GM10266 (cell line): ENCODE results near the gene CD47.

ENCODE experiments used
- DNase-seq: peaks from one replicate; pipeline ENCODE4 v3.0.0; 2012; ENCODE audit errors: extremely low spot score
- TF ChIP-seq, protein P1 (sequence below): IDR thresholded peaks from 2 replicates; pipeline ENCODE4 v1.5.1; 2012; ENCODE audit warnings: mild to moderate bottlenecking, low read depth; ENCODE audit not compliant: control insufficient read depth, insufficient read depth; ENCODE audit errors: missing control alignments

Gene CD47

DNA sequence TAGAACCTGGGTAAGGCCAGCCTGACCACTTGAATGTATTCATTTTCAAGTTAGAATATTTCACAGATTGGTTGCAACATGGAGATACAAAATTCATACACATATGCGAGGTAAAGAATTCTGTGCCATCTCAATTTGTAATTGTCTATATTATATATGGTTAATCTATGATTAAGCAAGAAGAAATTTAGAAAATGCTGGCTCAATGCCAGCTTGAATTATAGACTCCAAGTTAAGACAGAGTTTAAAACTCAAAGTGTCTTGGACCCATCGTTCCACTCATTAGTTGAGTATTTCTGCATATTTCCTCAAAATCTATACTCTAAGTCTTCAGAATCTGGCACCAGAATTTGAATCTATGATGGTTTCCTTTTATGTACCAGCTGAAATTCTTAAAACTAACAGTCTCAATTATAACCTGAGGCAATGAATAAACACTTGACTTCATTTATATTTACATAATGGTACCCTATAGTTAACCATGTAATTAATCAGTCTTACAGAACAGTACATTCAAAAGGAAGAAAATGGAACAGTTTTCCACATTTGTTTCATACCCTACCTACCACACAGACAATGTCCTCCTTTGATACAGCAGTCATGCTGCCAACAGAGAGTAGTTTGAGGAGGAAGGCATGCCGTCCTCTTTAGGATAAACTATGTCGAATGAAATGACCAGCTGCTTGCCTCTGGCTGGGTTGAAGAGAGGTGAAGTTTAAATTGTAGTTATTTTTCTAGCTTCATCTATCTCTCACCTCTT, 95.7 kb downstream of the CD47 start:
- TF ChIP-seq, protein P1, sequence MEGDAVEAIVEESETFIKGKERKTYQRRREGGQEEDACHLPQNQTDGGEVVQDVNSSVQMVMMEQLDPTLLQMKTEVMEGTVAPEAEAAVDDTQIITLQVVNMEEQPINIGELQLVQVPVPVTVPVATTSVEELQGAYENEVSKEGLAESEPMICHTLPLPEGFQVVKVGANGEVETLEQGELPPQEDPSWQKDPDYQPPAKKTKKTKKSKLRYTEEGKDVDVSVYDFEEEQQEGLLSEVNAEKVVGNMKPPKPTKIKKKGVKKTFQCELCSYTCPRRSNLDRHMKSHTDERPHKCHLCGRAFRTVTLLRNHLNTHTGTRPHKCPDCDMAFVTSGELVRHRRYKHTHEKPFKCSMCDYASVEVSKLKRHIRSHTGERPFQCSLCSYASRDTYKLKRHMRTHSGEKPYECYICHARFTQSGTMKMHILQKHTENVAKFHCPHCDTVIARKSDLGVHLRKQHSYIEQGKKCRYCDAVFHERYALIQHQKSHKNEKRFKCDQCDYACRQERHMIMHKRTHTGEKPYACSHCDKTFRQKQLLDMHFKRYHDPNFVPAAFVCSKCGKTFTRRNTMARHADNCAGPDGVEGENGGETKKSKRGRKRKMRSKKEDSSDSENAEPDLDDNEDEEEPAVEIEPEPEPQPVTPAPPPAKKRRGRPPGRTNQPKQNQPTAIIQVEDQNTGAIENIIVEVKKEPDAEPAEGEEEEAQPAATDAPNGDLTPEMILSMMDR: no peak
- no peak for DNase-seq

DNA sequence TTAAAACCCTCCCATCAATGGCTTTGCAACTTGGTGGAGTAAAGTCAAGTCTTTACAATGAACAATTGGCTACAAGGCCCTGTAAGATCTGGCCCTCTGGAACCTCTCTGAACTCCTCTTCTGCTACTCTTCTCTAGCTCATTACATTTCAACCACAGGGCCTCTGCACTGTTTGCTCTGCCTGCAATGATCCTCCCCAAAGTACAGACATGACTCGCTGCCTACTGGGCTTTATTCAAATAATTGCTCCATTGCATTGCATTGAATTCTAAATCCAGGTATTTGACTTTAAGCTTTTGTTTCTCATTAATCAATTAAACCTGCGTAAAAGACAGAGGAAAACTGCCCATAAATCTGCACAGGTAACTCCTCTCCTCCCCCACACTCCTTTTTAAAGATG, 96.7 kb downstream of the CD47 start:
- no peak for DNase-seq
- TF ChIP-seq, protein P1: no peak

DNA sequence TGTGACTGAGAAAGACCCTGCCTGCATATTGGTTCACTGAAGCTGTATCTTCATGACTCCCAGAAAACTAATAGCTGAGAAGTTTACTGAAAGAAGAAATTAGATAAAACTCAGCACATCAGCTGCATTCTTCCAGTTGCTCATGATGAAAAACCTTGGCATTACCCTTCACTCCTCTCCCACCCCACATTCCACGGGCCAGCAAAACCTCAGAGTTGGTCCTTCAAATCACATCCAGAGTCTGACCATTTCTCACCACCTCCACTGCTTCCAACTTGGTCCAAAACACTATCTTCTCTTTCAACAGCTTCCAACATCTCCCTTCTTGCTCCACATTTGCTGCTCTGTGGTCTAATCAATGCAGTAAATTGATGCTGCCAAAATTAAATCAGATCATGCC, 97.1 kb downstream of the CD47 start:
- DNase-seq: no peak
- TF ChIP-seq, protein P1: no peak
